NAMALWA (cell line): Measurements from ENCODE around the gene RPRD1A.
"Not testable (repeated sequence)": the region's sequence is repeated elsewhere in the genome, so short reads cannot be mapped to it uniquely, and the experiment has no call there.

Experiments
- DNase-seq: peaks from one replicate; pipeline ENCODE4 v3.0.0-alpha.2; 2015; ENCODE audit warnings: low spot score

RPRD1A gene

DNA sequence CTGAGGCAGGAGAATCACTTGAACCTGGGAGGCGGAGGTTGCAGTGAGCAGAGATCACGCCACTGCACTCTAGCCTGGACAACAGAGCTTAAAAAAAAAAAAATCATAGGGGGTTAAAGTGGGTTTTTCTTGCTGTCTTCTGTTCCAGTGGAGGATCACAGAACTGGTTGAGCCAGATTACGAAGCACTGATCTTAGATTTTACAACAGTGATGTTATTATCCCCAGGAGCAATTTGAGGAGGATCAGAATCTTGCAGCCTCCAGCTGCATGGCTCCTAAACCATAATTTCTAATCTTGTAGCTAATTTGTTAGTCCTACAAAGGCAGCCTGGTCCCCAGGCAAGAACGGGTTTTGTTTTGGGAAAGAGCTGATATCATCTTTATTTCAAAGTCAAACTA, 99.5 kb downstream of the RPRD1A start:
- DNase-seq, result not testable (repeated sequence)

DNA sequence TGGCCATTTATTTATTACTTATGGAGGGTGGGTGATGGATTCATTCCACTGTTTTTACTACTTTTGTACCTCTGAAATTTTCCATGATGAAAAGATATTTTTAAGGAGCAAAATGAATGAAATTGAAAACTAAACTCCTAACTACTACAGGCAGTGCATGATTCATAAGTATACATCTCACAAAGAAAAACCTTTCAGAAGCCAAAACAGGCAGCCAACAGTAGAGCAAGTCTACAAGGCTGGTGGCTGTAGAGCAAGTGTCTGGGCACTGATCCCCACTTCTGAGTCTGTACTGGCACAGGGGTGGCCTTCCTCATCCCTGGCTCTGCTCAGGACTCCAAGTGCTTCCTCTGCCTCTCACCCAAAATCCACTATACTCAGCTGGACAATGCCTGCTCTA, 103.0 kb downstream of the RPRD1A start:
- no peak for DNase-seq

DNA sequence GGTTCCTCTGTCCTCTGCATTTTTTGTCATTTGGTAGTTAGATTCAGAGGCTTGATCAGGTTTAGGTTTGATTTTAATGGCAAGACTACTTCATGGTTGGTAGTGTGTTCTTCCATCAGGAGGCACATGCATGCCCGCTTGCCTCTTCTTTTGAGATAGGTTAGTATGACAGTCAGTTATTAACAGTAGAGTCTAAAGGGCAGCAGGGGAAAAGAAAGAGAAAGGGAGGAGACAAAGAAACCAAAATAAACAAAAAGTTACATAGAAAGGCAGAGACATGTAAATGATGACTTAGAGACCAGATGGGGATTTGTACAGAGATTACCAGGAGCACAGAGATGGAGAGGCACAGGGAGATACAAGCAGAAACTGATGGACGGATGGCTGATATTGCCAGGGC, 105.0 kb downstream of the RPRD1A start:
- DNase-seq, result no peak

DNA sequence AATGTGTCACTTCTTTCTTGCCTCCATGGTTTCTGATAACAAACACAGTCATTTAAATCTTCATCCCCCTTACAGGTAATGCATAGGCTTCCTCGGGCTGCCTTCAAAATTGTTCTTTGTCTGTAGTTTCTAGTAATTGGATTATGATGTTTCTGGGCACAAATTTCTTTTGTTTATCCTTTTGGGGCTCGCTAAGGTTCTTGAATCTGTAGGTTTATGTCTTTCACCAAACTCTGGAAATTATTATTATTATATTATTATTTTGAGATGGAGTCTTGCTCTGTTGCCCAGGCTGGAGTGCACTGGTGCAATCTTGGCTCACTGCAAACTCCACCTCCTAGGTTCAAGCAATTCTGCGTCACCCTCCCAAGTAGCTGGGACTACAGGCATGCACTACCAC, 111.1 kb downstream of the RPRD1A start:
- DNase-seq, result no peak

DNA sequence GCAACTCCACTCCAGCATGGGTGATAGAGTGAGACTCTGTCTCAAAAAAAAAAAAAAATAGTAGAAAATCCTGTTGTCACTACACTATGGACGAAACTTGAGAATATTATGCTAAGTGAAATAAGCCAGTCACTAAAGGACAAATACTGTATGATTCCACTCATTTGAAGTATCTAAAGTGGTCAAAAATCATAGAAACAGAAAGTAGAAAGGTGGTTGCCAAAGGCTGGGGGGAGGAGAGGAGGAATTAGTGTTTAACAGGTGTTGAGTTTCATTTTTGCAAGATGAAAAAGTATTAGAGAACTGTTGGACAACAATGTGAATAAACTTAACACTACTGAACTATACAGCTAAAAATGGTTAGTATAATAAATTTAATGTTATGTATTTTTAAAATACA, 113.7 kb downstream of the RPRD1A start:
- DNase-seq, result no peak

DNA sequence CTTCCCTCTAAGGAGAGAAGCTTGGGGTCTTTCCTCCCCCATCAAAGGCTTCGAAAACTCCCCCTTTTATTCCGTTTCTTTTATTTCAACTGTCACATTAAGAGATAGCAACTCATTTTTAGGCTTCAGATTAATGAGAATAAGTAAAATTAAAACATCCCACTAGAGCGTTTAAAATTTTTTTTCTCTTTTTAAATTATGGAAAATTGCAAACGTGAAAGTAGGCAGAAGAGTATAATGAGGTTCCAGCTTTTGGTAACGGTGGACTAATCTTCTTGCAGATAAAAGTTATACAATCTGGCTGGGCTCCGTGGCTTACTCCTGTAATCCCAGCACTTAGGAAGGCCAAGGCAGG, 116.8 kb downstream of the RPRD1A start:
- no peak for DNase-seq

DNA sequence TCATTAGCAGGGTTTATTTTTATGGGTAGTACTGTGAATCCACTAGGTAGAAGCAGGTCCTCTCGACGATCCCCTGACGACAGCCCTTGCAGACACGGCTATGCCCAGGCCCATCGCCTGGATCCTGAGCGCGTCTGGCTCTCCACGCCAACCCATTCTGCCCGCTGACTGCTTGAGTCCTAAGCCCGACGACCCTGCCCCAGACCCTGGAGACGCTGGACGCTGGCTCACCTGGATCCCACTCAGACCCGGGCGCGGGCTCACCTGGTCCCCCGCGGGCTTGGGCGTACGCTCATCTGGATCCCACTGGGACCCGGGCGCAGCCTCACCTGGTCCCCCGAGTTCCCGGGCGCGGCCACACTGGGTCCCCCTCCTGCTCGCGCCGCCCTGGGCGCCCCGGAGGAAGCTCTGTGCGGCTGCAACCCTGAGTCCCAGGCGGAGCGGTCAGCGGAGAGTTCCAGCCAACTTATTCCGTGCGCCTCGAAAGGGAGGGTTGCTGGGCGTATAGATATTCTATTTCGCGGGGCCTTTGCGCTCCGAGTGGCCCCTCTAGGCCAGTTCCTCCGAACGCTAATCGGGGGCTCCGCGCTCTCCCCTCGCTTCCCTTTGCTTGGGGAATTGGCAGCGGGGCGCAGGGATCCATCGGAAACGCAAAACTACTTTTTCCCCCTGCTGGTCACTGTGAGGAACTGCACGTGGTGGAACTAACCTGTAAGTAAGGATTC, 117.3 kb downstream of the RPRD1A start:
- DNase-seq, result peak; percentile 50

DNA sequence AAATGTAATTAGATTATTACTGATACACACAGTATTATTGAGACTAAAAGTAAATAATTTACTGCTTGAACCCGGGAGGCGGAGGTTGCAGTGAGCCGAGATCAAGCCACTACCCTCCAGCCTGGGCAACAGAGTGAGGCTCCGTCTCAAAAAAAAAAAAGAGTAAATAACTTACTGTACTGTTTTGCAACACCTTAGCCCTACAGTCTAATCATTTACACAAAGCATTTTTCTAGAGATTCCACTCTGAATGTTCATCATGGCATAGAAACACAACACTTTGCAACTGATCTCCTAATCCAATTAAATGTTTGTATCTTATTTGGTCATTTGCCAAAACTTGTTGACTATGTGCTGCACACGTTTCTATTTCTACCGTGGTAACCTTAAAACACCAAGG, 118.3 kb downstream of the RPRD1A start:
- no peak for DNase-seq

DNA sequence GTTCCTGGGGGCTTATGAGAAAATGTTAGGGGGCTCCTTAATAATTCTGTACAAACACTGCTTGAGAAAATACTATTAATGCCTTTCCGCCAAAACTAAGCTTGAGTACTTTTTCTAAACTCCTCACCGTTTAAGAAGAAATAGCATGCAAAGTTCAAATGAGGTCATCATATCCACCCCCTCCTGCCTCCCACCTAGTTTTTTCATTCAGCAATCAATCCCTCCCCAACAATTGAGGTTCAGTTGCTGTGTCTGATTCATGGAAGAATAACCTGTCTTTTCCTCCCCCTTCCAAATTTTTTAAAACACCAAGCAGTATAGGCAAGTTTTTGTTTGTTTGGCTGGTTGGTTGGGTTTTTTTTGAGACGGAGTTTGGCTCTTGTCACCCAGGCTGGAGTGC, 119.3 kb downstream of the RPRD1A start:
- DNase-seq, result no peak

DNA sequence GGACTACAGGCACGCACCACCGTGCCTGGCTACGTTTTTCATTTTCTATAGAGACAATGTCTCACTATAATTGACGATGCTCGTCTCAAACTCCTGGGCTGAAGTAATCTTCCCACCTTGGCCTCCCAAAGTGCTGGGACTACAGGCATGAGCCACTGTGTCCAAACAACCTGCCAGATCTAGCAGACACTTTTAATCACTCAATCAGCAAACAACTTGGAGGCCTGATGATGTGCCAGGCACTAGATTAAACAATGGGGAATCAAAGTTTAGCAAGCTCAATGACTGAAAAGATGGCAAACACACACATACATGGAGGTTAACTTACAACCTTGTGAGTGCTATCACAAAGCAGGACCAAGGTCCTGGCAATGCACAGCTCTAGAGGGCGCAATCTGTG, 124.7 kb downstream of the RPRD1A start:
- DNase-seq, result no peak

DNA sequence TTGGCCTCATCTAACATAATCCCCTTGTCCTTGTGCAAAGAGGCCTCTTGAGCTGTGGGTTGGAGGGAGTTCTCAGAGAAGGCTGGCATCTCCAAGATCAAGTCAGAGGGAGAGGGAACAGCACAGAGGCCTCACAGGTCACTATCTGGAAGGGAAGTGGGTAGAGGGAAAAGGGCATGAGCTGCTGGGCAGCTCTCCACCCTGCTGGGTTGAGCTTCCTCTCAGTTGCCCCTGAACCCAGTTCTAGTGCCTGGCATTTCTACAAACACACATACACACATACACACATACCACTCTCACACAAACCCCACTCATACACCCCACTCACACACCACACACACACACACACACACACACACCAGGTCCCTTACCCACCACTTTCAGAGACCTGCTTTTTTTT, 125.2 kb downstream of the RPRD1A start:
- DNase-seq, result no peak

DNA sequence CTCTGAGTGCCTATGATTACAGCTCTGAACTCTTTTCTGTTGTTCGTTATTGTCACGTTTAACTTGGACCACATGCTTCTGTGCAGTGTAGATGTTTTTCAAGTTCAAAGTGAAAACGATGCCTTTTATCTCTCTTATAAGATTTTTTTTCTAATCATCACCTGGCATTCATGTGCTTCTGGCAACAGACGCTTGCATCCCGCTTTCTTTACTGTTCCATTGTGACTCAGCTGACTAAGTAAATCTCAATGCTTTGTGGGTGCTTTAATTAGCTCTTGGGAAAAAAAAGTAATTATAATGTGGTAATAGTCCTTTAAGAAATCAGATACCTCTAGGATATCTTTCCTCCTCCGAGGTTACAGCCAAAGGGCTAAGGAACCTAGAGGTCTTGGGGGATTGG, 126.1 kb downstream of the RPRD1A start:
- DNase-seq, result no peak
